ENCODE results near the gene FUT7. TPM values are rescaled to one million over a fixed set of nuclear protein-coding genes. Genes with fewer than 3 reads are reported as not detected.

The FUT7 gene
- polyA plus RNA-seq, 3 donors: 6.1 to 13.4 (median 10.5) TPM

GRCh38 chr9:137026384-137026783 is 5.5 kb downstream of the FUT7 start:
- Mint-ChIP-seq H3K36me3 (peaks cover 0 to 4% of the 10 kb centered on the region in 2 donors), H3K9me3 (peaks cover 0 to 5% (median 0%) of the 10 kb centered on the region in 7 donors), H3K4me3 (no peak overlapping the region), H3K27ac (peak overlapping the region in 1 of 7 donors; percentile 25), H3K27me3 (ENCODE audit: low read depth in 3 of 3) (peaks cover 4 to 7% (median 6%) of the 10 kb centered on the region in 3 donors), H3K4me1 (peaks cover 32% of the 10 kb centered on the region)
- no peak for TF ChIP-seq CTCF (IDR thresholded peaks at IDR 0.05)
- Histone ChIP-seq H3K27ac (ENCODE audit: low read depth in 1 of 2, low read length in 2 of 2) (no peak overlapping the region), H4K20me1 (ENCODE audit: insufficient read depth, low read length) (peaks cover 10% of the 10 kb centered on the region), H2AFZ (ENCODE audit: insufficient read depth, low read depth, low read length, poor library complexity, severe bottlenecking) (no peak overlapping the region), H3K9me3 (replicated peaks in 1 of 2; ENCODE audit: control insufficient read depth in 1 of 2, insufficient read depth in 1 of 2, low read length in 2 of 2) (no peaks in the 10 kb centered on the region), H3K9ac (ENCODE audit: insufficient read depth, low read length, poor library complexity, severe bottlenecking) (no peak overlapping the region), H3K79me2 (ENCODE audit: insufficient read depth, low read length) (peaks cover 30% of the 10 kb centered on the region), H3K27me3 (ENCODE audit: control insufficient read depth in 2 of 2, insufficient read depth in 2 of 2, low read length in 2 of 2) (no peaks in the 10 kb centered on the region), H3K4me3 (replicated peaks in 1 of 3; ENCODE audit: low read depth in 2 of 3, low read length in 3 of 3) (no peak overlapping the region), H3K36me3 (replicated peaks in 1 of 2; ENCODE audit: control insufficient read depth in 1 of 2, insufficient read depth in 2 of 2, low read length in 2 of 2) (no peaks in the 10 kb centered on the region), H3K4me1 (ENCODE audit: control insufficient read depth in 1 of 2, insufficient read depth in 2 of 2, low read length in 2 of 2) (peaks cover 39 to 52% of the 10 kb centered on the region in 2 donors), H3K4me2 (replicated peaks; ENCODE audit: extremely low read depth, low read length, poor library complexity, severe bottlenecking) (no peak overlapping the region)
- no peak for DNase-seq
- WGBS (ENCODE audit: insufficient coverage): 85% methylated on average over 2 of the region's 2 CpGs
- intact Hi-C loops (cut with micrococcal nuclease): no loop called here

- H3K9ac ChIP-seq (ENCODE audit: insufficient read depth, low read length, poor library complexity, severe bottlenecking): no peak overlapping the region
- no peak for DNase-seq
- Mint-ChIP-seq H3K9me3 (peaks cover 0 to 5% (median 0%) of the 10 kb centered on the region in 7 donors), H3K27me3 (ENCODE audit: low read depth in 3 of 3) (peaks cover 4 to 7% (median 6%) of the 10 kb centered on the region in 3 donors), H3K4me1 (peaks cover 28% of the 10 kb centered on the region), H3K4me3 (peak overlapping the region in 1 of 2 donors; percentile 16), H3K36me3 (peaks cover 0 to 1% of the 10 kb centered on the region in 2 donors), H3K27ac (no peak overlapping the region)
- no peak overlapping the region for H3K4me2 ChIP-seq (replicated peaks; ENCODE audit: extremely low read depth, low read length, poor library complexity, severe bottlenecking)
- intact Hi-C loops (cut with micrococcal nuclease): no loop called here
- no peaks in the 10 kb centered on the region for H3K27me3 ChIP-seq (ENCODE audit: control insufficient read depth in 2 of 2, insufficient read depth in 2 of 2, low read length in 2 of 2)
- peaks cover 31 to 43% of the 10 kb centered on the region in 2 donors for H3K4me1 ChIP-seq (ENCODE audit: control insufficient read depth in 1 of 2, insufficient read depth in 2 of 2, low read length in 2 of 2)
- no peak overlapping the region for H3K4me3 ChIP-seq (replicated peaks in 1 of 3; ENCODE audit: low read depth in 2 of 3, low read length in 3 of 3)
- no peak overlapping the region for H3K27ac ChIP-seq (ENCODE audit: low read depth in 1 of 2, low read length in 2 of 2)
- no peak for TF ChIP-seq CTCF (IDR thresholded peaks at IDR 0.05)
- peaks cover 10% of the 10 kb centered on the region for H4K20me1 ChIP-seq (ENCODE audit: insufficient read depth, low read length)
- 75% methylated on average over 21 of the region's 21 CpGs for WGBS (ENCODE audit: insufficient coverage)
- H2AFZ ChIP-seq (ENCODE audit: insufficient read depth, low read depth, low read length, poor library complexity, severe bottlenecking): no peak overlapping the region
- peaks cover 21% of the 10 kb centered on the region for H3K79me2 ChIP-seq (ENCODE audit: insufficient read depth, low read length)
- H3K36me3 ChIP-seq (replicated peaks in 1 of 2; ENCODE audit: control insufficient read depth in 1 of 2, insufficient read depth in 2 of 2, low read length in 2 of 2): no peaks in the 10 kb centered on the region
- no peaks in the 10 kb centered on the region for H3K9me3 ChIP-seq (replicated peaks in 1 of 2; ENCODE audit: control insufficient read depth in 1 of 2, insufficient read depth in 1 of 2, low read length in 2 of 2)
These were observed 6.3 kb downstream of the FUT7 start for GRCh38 chr9:137025517-137025966.

Data from CD14-positive monocyte (primary cell).